Measurements from ENCODE around the gene SMG9.

GRCh38 chr19:43690890-43691289 lies 63.9 kb downstream of the SMG9 start:
- TF ChIP-seq FOS (IDR thresholded peaks at IDR 0.05; ENCODE audit: low read depth, low read length) (no peak), MAZ (IDR thresholded peaks at IDR 0.05; ENCODE audit: borderline replicate concordance, low read depth, low read length) (no peak)
